Left forelimb (tissue), 1 donor: ENCODE results near the gene PCDHGA10.
"Not testable (repeated sequence)": the region's sequence is repeated elsewhere in the genome, so short reads cannot be mapped to it uniquely, and the experiment has no call there.

Experiments
- DNase-seq: peaks from one replicate; pipeline ENCODE4 v3.0.0-alpha.2; 2018; ENCODE audit warnings: low spot score

PCDHGA10 gene

DNA sequence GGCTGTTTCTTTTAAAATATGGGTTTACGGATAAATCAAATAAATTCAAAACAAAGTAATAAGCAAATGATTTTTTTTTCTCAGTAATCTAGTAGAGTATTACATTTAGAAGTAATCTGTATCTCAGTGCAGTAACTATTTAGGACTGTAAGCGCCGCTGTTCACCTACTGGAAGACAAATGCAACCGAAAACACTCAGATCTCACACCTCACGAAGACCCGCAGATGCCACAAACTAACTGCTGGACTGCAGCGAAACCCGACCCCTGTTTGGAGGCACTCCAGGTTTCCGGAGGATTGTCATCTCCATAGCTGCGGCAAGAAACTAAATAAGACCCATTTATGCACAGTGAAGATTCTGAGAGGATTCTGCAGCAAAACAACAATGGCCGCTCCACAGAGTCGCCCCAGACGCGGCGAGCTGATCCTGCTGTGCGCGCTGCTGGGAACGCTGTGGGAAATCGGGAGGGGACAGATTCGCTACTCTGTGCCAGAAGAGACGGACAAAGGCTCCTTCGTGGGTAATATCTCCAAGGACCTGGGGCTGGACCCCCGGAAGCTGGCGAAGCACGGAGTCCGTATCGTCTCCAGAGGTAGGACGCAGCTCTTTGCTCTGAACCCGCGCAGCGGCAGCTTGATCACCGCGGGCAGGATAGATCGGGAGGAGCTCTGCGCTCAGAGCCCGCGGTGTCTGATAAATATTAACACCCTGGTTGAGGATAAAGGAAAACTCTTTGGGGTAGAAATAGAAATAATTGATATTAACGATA is 20.2 kb upstream of the PCDHGA10 start, which contains the start of gene PCDHGA8:
Gene PCDHGA8 (plus strand): TSS at position 205 of the 770 bp plus-strand sequence. CDS start 181 bp downstream, at position 386.
- DNase-seq: no peak

DNA sequence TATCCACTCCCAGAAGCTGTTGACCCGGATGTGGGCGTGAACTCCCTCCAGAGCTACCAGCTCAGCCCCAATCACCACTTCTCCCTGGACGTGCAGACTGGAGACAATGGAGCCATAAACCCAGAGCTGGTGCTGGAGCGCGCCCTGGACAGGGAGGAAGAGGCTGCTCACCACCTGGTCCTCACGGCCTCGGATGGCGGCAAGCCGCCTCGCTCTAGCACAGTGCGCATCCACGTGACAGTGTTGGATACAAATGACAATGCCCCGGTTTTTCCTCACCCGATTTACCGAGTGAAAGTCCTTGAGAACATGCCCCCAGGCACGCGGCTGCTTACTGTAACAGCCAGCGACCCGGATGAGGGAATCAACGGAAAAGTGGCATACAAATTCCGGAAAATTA is 19.5 kb upstream of the PCDHGA10 start:
- DNase-seq: no peak

DNA sequence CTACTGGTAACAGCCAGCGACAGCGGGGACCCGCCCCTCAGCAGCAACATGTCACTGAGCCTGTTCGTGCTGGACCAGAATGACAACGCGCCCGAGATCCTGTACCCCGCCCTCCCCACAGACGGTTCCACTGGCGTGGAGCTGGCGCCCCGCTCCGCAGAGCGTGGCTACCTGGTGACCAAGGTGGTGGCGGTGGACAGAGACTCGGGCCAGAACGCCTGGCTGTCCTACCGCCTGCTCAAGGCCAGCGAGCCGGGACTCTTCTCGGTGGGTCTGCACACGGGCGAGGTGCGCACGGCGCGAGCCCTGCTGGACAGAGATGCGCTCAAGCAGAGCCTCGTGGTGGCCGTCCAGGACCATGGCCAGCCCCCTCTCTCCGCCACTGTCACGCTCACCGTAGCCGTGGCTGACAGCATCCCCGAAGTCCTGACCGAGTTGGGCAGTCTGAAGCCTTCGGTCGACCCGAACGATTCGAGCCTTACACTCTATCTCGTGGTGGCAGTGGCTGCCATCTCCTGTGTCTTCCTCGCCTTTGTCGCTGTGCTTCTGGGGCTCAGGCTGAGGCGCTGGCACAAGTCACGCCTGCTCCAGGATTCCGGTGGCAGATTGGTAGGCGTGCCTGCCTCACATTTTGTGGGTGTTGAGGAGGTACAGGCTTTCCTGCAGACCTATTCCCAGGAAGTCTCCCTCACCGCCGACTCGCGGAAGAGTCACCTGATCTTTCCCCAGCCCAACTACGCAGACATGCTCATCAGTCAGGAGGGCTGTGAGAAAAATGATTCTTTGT is 18.2 kb upstream of the PCDHGA10 start:
- not testable (repeated sequence) for DNase-seq

DNA sequence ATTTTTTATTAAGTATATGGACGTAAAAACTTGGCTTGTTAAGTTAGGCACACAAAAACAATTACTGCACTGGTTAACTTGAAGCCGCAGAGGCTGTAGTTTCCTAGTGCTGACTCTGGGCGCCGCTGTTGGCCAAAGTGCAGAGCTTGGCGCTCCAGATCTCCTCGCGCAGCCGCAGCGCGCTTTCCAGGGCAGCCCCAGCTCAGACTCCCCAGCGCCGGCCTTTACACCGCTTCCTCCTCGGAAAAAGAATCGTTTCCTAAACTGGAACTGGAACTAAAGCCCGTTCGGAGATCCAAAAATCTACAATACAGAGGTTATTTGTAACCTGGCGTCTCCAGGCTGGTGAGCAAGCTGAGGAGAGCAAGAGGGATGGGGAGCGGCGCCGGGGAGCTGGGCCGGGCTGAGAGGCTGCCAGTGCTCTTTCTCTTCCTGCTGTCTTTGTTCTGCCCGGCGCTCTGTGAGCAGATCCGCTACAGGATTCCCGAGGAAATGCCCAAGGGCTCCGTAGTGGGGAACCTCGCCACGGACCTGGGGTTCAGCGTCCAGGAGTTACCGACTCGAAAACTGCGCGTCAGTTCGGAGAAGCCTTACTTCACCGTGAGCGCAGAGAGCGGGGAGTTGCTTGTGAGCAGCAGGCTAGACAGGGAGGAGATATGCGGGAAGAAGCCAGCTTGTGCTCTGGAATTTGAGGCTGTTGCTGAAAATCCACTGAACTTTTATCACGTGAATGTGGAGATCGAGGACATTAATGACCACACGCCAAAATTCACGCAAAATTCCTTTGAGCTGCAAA is 14.8 kb upstream of the PCDHGA10 start, which contains the start of gene PCDHGB5:
Gene PCDHGB5 (plus strand): TSS at position 192 of the 796 bp plus-strand sequence. CDS start 181 bp downstream, at position 373.
- not testable (repeated sequence) for DNase-seq

DNA sequence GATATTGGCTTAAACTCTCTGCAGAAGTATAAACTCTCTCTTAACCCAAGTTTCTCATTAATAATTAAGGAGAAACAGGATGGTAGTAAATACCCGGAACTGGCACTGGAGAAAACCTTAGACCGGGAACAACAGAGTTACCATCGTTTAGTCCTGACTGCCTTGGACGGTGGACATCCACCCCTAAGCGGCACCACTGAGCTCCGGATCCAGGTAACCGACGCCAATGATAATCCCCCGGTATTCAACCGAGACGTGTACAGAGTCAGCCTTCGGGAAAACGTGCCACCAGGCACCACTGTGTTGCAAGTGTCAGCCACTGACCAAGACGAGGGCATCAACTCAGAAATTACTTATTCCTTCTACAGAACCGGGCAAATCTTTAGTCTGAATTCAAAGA is 14.2 kb upstream of the PCDHGA10 start:
- no peak for DNase-seq

DNA sequence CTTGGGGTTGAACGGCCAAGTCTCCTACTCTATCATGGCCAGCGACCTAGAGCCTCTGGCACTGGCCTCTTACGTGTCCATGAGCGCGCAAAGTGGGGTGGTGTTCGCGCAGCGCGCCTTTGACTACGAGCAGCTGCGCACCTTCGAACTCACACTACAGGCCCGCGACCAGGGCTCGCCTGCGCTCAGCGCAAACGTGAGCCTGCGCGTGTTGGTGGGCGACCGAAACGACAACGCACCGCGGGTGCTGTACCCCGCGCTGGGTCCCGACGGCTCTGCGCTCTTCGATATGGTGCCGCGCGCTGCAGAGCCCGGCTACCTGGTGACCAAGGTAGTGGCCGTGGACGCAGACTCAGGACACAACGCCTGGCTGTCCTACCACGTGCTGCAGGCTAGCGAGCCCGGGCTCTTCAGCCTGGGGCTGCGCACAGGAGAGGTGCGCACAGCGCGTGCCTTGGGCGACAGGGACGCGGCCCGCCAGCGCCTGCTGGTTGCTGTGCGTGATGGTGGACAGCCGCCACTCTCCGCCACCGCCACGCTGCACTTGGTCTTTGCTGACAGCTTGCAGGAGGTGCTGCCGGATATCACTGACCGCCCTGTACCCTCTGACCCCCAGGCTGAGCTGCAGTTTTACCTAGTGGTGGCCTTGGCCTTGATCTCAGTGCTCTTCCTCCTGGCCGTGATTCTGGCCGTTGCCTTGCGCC is 13.1 kb upstream of the PCDHGA10 start:
- no peak for DNase-seq

DNA sequence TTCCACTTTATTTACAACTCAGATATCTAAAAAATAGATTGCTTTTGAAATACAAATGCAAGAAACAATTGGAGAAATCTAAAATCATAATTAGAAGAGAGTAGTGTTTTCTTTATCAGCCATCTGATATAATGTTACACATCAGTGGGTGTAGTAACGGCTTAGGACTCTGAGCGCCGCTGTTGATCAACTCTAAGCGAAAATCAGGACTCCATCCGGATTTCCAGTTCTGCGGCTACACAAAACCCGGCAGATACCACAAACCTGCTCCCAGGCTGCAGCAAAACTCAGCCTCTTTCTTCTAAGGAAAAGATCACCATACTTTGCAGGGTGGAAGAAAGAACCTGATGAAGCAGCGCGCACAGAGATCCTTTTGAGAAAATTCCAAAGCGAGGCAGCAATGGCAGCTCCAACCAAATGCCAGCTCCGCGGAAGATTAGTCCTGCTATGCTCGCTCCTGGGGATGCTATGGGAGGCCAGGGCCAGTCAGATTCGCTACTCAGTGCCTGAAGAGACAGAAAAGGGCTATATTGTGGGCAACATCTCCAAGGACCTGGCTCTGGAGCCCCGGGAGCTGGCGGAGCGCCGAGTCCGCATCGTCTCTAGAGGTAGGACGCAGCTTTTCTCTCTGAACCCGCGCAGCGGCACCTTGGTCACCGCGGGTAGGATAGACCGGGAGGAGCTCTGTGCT is 10.1 kb upstream of the PCDHGA10 start, which contains the start of gene PCDHGA9:
Gene PCDHGA9 (plus strand): TSS at position 226 of the 691 bp plus-strand sequence. CDS start 175 bp downstream, at position 401.
- no peak for DNase-seq

DNA sequence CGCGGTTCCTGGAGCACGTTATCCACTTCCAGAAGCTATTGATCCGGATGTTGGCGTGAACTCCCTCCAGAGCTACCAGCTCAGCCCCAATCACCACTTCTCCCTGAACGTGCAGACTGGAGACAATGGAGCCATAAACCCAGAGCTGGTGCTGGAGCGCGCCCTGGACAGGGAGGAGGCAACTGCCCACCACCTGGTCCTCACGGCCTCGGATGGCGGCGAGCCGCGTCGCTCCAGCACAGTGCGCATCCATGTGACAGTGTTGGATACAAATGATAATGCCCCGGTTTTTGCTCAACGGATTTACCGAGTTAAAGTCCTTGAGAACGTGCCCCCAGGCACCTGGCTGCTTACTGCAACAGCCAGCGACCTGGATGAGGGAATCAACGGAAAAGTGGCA is 9.4 kb upstream of the PCDHGA10 start:
- no peak for DNase-seq

DNA sequence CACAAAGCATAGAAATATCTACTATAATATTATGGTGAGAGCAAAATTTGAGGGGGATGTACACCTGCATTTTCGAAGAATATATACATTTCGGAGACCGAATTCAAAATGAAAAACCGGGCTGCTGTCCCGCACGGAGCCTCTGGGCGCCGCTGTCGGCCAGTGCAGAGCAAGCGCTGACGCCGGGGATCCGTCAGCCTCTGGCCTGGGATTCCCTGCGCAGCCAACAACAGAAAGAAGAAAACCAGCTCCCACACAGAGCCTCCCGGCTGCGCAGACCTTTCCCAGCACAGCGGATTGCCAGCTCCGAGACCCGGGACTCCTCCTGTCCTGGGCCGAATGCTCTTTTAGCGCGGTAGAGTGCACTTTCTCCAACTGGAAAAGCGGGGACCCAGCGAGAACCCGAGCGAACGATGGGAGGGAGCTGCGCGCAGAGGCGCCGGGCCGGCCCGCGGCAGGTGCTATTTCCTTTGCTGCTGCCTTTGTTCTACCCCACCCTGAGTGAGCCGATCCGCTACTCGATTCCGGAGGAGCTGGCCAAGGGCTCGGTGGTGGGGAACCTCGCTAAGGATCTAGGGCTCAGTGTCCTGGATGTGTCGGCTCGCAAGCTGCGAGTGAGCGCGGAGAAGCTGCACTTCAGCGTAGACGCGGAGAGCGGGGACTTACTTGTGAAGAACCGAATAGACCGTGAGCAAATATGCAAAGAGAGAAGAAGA is 4.8 kb upstream of the PCDHGA10 start, which contains the start of gene PCDHGB6:
Gene PCDHGB6 (plus strand): TSS at position 232 of the 716 bp plus-strand sequence. CDS start 182 bp downstream, at position 414.
- DNase-seq: not testable (repeated sequence)

DNA sequence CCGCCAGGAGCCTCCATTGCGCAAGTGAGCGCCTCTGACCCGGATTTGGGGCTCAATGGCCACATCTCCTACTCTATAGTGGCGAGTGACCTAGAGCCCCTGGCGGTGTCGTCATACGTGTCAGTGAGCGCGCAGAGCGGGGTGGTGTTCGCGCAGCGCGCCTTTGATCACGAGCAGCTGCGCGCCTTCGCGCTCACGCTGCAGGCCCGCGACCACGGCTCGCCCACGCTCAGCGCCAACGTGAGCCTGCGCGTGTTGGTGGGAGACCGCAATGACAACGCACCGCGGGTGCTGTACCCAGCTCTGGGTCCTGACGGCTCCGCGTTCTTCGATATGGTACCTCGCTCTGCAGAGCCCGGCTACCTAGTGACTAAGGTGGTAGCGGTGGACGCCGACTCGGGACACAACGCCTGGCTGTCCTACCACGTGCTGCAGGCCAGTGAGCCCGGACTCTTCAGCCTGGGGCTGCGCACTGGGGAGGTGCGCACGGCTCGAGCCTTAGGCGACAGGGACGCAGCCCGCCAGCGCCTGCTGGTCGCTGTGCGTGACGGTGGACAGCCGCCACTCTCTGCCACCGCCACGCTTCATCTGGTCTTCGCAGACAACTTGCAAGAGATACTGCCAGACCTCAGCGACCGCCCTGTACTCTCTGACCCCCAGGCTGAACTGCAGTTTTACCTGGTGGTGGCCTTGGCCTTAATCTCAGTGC is 3.0 kb upstream of the PCDHGA10 start:
- DNase-seq: no peak

DNA sequence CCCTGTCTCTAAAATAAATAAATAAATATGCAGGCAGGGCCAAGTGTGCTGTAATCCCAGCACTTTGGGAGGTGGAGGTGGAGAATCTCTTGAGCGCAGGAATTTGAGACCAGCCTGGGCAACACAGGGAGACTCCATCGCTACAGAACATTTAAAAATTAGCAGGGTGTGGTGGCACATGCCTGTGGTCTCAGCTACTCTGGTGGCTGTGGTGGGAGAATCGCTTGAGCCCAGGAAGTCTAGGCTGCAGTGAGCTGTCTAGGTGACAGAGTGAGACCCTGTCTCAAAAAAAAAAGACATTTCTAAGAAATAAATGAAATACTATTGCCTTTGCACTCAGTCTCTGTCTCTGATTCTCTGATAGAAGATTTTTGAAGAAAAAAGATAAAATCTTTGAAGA is 1.2 kb upstream of the PCDHGA10 start:
- DNase-seq: no peak

DNA sequence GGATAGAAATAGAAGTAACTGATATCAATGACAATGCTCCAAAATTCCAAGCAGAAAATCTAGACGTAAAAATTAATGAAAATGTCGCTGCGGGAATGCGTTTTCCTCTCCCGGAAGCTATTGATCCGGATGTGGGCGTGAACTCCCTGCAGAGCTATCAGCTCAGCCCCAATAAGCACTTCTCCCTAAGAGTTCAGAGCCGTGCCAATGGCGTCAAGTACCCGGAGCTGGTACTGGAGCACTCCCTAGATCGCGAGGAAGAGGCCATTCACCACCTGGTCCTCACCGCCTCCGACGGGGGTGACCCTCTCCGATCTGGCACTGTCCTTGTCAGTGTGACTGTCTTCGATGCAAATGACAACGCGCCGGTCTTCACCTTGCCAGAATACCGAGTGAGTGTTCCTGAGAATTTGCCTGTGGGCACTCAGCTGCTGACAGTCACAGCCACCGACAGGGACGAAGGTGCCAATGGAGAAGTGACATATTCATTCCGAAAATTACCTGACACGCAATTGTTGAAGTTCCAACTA is 818 bp downstream of the PCDHGA10 start:
- no peak for DNase-seq

DNA sequence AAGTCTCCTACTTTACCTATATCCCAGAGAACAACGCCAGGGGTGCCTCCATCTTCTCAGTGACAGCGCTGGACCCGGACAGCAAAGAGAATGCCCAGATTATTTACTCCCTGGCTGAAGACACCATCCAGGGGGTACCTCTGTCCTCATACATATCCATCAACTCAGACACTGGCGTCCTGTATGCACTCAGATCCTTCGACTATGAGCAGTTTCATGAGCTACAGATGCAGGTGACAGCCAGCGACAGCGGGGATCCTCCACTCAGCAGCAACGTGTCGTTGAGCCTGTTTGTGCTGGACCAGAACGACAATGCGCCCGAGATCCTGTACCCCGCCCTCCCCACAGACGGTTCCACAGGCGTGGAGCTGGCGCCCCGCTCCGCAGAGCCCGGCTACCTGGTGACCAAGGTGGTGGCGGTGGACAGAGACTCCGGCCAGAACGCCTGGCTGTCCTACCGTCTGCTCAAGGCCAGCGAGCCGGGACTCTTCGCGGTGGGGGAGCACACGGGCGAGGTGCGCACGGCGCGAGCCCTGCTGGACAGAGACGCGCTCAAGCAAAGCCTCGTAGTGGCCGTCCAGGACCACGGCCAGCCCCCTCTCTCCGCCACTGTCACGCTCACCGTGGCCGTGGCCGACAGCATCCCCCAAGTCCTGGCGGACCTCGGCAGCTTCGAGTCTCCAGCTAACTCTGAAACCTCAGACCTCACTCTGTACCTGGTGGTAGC is 1.9 kb downstream of the PCDHGA10 start:
- not testable (repeated sequence) for DNase-seq

DNA sequence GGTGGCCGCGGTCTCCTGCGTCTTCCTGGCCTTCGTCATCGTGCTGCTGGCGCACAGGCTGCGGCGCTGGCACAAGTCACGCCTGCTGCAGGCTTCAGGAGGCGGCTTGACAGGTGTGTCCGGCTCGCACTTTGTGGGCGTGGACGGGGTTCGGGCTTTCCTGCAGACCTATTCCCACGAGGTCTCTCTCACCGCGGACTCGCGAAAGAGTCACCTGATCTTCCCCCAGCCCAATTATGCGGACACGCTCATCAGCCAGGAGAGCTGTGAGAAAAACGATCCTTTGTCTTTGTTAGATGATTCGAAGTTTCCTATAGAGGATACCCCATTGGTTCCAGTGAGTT is 2.5 kb downstream of the PCDHGA10 start:
- not testable (repeated sequence) for DNase-seq

DNA sequence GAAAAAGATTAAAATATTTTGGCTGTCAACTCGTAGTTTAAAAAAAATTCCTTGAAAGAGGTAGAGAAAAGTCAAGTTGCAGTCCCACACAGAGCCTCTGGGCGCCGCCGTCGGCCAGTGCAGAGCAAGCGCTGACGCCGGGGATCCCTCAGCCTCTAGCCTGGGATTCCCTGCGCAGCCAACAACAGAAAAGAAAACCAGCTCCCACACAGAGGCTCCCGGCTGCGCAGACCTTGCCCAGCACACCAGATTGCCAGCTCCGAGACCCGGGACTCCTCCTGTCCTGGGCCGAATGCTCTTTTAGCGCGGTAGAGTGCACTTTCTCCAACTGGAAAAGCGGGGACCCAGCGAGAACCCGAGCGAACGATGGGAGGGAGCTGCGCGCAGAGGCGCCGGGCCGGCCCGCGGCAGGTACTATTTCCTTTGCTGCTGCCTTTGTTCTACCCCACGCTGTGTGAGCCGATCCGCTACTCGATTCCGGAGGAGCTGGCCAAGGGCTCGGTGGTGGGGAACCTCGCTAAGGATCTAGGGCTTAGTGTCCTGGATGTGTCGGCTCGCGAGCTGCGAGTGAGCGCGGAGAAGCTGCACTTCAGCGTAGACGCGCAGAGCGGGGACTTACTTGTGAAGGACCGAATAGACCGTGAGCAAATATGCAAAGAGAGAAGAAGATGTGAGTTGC is 4.8 kb downstream of the PCDHGA10 start, which contains the start of gene PCDHGB7:
Gene PCDHGB7 (plus strand): TSS at position 184 of the 679 bp plus-strand sequence. CDS start 183 bp downstream, at position 367.
- DNase-seq: not testable (repeated sequence)

DNA sequence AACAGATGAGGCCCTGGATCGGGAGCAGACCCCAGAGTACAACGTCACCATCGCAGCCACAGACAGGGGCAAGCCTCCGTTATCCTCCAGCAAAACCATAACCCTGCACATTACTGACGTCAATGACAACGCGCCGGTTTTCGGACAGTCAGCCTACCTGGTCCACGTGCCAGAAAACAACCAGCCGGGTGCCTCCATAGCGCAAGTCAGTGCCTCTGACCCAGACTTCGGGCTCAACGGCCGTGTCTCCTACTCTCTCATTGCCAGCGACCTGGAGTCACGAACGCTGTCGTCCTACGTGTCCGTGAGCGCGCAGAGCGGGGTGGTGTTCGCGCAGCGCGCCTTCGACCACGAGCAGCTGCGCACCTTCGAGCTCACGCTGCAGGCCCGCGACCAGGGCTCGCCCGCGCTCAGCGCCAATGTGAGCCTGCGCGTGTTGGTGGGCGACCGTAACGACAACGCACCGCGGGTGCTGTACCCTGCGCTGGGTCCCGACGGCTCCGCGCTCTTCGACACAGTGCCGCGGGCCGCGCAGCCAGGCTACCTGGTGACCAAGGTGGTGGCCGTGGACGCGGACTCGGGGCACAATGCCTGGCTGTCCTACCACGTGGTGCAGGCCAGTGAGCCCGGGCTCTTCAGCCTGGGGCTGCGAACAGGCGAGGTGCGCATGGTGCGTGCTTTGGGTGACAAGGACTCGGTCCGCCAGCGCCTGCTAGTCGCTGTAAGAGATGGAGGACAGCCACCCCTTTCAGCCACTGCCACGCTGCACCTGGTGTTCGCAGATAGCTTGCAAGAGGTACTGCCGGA is 6.5 kb downstream of the PCDHGA10 start:
- no peak for DNase-seq
